GM12873 (cell line): Measurements from ENCODE around the gene FERMT3.
A peak's percentile ranks its signal among the peaks of the same experiment; 100 is the strongest.

Source experiments
- TF ChIP-seq, protein P1 (sequence below): IDR thresholded peaks from 2 replicates; pipeline ENCODE4 v1.5.1; 2012; ENCODE audit warnings: low read depth, mild to moderate bottlenecking, moderate library complexity, low read length, control low read depth; ENCODE audit not compliant: insufficient read depth; ENCODE audit errors: missing control alignments

FERMT3 gene

DNA sequence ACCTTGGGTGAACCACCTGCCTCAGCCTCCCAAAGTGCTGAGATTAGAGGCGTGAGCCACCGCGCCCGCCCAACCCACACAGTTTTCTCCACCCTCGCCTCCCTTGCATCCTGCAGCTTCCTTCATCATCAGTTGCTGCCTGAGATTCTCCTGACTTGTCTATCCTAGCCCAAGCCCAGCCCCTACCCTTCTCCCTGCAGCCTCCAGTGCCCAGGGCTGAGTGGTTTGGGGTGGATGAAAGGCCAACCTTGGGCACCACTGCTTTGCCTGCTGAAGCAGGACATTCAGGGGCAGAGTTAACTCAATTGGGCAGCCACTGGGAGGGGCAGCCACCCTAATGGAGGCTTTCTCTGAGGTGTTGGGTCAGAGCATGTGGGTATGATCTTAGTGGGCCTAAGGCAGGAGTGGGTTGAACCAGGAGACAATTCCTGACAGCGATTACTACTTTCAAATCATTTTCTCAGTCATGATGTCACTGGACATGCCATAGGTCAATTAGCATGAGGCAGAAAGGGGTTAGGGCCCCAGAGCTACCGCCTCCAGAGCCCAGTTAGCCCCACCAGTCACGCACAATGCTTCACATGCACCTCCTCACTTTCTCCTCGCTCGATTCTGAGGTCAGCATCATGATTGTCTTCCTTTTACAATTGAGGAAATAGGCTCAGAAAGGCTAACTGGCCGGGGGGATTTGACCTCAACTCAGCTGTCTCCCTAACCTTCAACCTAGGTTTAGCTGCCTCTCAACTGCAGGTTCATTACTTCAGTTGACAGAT lies 33.3 kb downstream of the FERMT3 start:
- TF ChIP-seq, protein P1, sequence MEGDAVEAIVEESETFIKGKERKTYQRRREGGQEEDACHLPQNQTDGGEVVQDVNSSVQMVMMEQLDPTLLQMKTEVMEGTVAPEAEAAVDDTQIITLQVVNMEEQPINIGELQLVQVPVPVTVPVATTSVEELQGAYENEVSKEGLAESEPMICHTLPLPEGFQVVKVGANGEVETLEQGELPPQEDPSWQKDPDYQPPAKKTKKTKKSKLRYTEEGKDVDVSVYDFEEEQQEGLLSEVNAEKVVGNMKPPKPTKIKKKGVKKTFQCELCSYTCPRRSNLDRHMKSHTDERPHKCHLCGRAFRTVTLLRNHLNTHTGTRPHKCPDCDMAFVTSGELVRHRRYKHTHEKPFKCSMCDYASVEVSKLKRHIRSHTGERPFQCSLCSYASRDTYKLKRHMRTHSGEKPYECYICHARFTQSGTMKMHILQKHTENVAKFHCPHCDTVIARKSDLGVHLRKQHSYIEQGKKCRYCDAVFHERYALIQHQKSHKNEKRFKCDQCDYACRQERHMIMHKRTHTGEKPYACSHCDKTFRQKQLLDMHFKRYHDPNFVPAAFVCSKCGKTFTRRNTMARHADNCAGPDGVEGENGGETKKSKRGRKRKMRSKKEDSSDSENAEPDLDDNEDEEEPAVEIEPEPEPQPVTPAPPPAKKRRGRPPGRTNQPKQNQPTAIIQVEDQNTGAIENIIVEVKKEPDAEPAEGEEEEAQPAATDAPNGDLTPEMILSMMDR = no peak

DNA sequence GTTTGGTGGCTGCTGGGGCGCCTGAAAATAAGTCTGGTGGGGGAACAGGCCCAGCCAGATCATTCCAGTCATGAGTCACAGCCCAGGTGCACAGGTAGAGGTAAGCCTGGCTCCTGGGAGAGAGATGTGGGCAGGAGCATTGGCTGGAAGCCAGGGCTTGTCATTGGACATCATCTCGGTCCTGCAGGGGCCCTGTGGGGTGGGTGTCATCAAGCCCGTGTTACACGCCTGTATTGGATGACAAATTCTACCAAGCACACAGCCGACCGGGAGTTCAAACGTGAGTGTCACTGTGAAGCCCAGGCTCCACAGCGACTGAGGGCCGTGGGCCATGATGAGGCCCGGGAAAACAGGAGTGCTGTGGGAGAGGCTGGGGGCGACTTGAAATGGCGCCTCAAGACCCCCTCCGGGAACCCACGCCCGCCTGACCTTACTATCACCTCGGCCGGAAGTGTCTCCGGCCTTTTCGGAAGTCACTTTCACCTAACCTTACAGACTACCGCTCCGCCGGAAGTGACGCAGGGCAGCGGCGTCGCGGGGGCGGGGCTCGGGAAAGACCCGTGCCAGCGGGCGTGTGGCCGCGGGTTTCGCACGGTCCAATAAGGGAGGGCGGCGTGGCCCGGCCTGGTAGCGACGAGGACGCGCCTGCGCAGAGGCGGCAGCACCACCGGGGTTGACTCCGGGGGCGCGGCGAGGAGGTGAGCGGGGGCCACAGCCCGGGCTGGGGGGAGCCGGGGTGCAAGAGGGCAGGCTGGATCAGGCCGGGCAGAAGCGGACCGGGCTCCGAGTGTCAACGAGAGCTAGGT lies 34.1 kb downstream of the FERMT3 start, which contains the start of gene FKBP2:
Gene FKBP2 (plus strand): TSS at position 661 of the 806 bp plus-strand sequence. CDS start 1,293 bp downstream, outside the sequence.
- TF ChIP-seq, protein P1 = no peak

DNA sequence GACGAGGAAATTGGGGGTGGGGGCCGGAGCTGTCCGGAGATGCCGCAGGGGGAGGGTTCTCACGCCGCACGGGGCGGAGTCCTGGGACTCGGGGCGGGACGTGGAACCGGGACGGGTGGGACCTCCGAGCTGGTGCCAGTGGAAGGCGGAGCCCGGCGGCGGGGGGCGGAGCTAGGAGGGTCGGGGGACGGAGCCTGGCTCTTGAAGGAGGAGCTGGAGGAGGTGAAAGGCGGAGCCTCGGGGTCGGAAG lies 34.6 kb downstream of the FERMT3 start:
- TF ChIP-seq, protein P1 = no peak

DNA sequence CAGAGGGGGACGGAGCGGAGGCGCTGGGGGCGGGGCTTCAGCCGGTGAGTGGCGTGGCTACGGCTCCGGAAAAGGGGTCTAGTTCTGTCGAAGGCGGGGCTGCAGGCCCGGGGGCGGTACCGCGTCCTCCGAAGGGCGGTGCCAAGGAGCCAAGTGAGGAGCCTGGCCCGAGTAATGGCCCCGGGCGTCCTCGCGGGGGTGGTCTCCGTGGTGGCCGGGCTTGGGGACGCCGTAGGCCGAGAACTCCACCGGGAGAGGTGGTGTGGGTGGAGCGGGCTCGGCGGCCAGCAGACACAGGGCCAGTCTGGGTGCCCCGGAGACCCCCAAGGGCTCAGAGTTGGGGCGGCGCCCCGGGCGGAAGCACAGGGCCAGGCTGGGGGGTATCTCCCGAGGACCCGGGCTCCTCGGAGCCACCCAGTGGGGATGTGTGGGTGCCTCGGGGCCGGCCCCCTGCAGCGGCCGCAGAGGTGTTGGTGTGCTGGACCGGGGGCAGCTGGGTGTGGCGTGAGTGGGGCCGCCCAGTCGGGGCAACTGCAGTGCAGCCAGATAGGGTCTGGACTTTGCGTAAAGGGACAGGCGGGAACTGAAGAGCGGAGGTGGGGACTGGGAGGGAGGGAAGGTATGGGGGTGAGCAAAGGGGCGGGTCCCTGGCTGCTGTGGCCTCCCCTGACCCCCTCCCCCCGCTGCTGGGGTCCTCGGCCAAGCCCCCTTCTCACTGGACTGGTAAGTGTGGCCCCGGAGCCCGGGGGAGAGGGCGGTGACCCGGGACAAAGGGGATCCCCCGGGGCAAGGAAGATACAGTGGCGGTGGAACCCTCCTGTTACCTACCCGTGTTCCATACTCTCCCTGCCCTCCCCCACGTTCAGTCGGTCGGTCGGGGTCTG lies 35.2 kb downstream of the FERMT3 start:
- TF ChIP-seq, protein P1 = peak; percentile 12

DNA sequence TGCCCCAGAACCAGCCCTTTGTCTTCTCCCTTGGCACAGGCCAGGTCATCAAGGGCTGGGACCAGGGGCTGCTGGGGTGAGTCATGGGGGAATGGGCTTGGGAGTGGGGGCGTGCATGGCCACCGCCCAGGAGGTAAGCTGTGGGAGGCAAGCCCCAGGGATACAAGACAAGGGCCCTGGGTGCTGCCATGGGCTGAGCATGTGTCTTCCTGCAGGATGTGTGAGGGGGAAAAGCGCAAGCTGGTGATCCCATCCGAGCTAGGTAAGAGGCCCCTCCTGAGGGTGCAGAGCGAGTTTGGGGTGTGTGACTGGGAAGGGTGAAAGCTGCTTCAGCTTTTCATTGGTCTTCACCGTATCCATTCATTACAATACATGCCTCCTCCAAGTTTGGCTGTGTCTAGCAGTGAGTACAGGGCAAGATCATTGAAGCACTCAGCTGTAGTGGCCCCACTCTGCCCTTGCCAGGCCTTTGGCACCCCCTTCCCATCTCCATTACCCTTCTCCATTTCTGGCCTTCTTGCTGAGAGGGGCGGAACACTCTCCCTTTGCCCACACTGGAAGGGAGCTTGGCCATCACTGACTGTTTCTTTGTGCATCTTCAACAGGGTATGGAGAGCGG lies 36.8 kb downstream of the FERMT3 start:
- TF ChIP-seq, protein P1 = no peak

DNA sequence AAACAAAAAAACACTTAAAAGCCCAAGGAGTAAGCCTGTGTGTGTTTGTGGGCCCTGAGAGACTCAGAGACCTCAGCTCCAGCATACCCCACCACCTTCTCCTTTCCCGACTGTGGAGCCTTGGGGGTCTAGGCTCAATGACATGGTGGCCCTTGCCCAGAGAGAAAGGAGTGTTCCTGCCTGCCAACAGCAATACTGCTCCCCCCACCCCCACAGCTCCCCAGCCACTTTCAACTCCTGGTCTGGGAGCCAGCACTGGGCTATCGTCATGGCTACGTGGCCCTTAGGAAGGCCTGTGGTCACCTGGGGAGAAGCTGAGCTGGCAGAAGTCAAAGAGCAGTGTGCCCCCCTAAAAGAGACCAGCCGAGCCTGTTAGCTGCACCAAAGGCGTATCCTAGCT lies 37.6 kb downstream of the FERMT3 start:
- TF ChIP-seq, protein P1 = no peak
